ENCODE data around the gene SGK2. TPM values are rescaled to one million over a fixed set of nuclear protein-coding genes. Genes with fewer than 3 reads are reported as not detected.

Gene SGK2
- total RNA-seq, 1 donor from 2014 or later = 0.56 TPM

- H3K9me3 Mint-ChIP-seq (ENCODE audit: unreplicated experiment) = no peaks in the 10 kb centered on the region
- no peak overlapping the region for H3K4me3 Mint-ChIP-seq (ENCODE audit: unreplicated experiment)
- H3K4me1 Mint-ChIP-seq (ENCODE audit: low read depth, unreplicated experiment) = peaks cover 4% of the 10 kb centered on the region
- peaks cover 9% of the 10 kb centered on the region for H3K27me3 Mint-ChIP-seq (ENCODE audit: unreplicated experiment)
- no peaks in the 10 kb centered on the region for H3K36me3 Mint-ChIP-seq (ENCODE audit: unreplicated experiment)
- H3K27ac Mint-ChIP-seq (ENCODE audit: unreplicated experiment) = no peak overlapping the region
- DNase-seq = no peak
- no peak for TF ChIP-seq CTCF (IDR thresholded peaks at IDR 0.05; ENCODE audit: partially characterized antibody, unreplicated experiment)
Observed at GRCh38 chr20:43563991-43564390, 5.2 kb downstream of the SGK2 start.

- DNase-seq = no peak
- no peak overlapping the region for H3K4me3 Mint-ChIP-seq (ENCODE audit: unreplicated experiment)
- no peaks in the 10 kb centered on the region for H3K36me3 Mint-ChIP-seq (ENCODE audit: unreplicated experiment)
- H3K27me3 Mint-ChIP-seq (ENCODE audit: unreplicated experiment) = peaks cover 9% of the 10 kb centered on the region
- peaks cover 4% of the 10 kb centered on the region for H3K4me1 Mint-ChIP-seq (ENCODE audit: low read depth, unreplicated experiment)
- no peaks in the 10 kb centered on the region for H3K9me3 Mint-ChIP-seq (ENCODE audit: unreplicated experiment)
- H3K27ac Mint-ChIP-seq (ENCODE audit: unreplicated experiment) = peak overlapping the region; percentile 3
- TF ChIP-seq CTCF (IDR thresholded peaks at IDR 0.05; ENCODE audit: partially characterized antibody, unreplicated experiment) = no peak
Observed at GRCh38 chr20:43564455-43564854, 5.6 kb downstream of the SGK2 start.

DNA sequence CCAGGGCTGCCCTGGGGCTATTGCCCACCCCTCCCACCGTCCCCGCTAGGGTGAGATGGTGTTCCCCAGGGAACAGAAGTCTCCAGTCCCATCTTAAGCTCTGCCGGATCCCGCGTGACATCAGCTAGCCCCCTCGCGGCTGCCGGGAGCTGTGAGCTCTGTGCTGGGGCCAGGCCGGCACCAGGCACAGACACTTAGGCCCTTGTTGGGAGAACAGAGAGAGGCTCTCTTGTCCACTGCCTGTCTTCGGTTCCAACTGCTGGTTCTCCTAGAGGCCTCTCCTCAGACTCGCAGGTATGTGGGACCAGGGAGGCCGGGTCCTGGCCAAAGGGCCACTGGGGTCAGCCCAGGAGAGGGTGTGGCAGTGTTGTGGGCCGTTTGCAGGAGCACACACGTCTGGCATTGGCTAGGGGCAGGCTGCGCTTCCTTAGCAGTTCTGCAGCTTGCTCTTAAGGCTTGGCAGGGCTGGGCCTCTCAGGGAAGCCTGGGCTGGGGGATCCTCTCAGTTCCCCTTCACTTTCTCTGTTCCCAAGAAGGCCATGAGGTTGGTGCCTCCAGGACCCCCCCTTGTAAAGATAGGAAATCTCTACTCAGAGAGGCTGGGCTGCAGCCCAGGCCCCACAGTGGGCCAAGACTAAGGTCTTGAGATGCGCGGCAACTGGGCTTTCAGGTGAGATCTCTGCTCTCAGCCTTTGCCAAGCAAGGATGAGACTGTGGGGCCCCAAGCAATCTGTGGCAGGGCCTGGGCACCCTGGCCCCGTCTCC lies 6.3 kb downstream of the SGK2 start:
- Mint-ChIP-seq H3K27me3 (ENCODE audit: unreplicated experiment) (peaks cover 9% of the 10 kb centered on the region), H3K4me3 (ENCODE audit: unreplicated experiment) (no peak overlapping the region), H3K9me3 (ENCODE audit: unreplicated experiment) (no peaks in the 10 kb centered on the region), H3K4me1 (ENCODE audit: low read depth, unreplicated experiment) (peaks cover 4% of the 10 kb centered on the region), H3K27ac (ENCODE audit: unreplicated experiment) (no peak overlapping the region), H3K36me3 (ENCODE audit: unreplicated experiment) (no peaks in the 10 kb centered on the region)
- no peak for DNase-seq
- TF ChIP-seq CTCF (IDR thresholded peaks at IDR 0.05; ENCODE audit: partially characterized antibody, unreplicated experiment) = no peak

GRCh38 chr20:43565758-43566104 lies 6.9 kb downstream of the SGK2 start:
- H3K36me3 Mint-ChIP-seq (ENCODE audit: unreplicated experiment) = no peaks in the 10 kb centered on the region
- H3K4me3 Mint-ChIP-seq (ENCODE audit: unreplicated experiment) = no peak overlapping the region
- no peak overlapping the region for H3K27ac Mint-ChIP-seq (ENCODE audit: unreplicated experiment)
- H3K9me3 Mint-ChIP-seq (ENCODE audit: unreplicated experiment) = no peaks in the 10 kb centered on the region
- peaks cover 9% of the 10 kb centered on the region for H3K27me3 Mint-ChIP-seq (ENCODE audit: unreplicated experiment)
- DNase-seq = no peak
- H3K4me1 Mint-ChIP-seq (ENCODE audit: low read depth, unreplicated experiment) = peaks cover 4% of the 10 kb centered on the region
- TF ChIP-seq CTCF (IDR thresholded peaks at IDR 0.05; ENCODE audit: partially characterized antibody, unreplicated experiment) = no peak

DNA sequence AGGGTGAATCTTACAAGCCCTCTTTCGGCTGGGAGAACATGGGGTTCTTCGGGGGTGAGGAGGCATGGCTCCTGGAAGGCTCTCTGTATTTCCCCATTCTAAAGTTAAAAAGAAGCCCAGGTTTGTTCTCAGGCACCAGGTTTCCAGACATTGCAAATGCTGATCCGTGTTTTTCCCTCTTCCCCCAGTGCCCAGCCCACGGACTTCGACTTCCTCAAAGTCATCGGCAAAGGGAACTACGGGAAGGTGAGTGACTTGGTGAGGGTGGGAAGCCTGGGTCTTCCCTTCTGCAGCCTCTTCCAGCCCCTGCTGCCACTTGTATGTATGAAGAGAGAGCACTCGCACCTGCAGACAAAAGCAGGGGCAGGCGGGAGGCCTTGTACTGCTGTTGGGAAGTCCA lies 8.7 kb downstream of the SGK2 start:
- H3K36me3 Mint-ChIP-seq (ENCODE audit: unreplicated experiment) = no peaks in the 10 kb centered on the region
- H3K27ac Mint-ChIP-seq (ENCODE audit: unreplicated experiment) = no peak overlapping the region
- H3K4me1 Mint-ChIP-seq (ENCODE audit: low read depth, unreplicated experiment) = peaks cover 4% of the 10 kb centered on the region
- no peak for TF ChIP-seq CTCF (IDR thresholded peaks at IDR 0.05; ENCODE audit: partially characterized antibody, unreplicated experiment)
- H3K27me3 Mint-ChIP-seq (ENCODE audit: unreplicated experiment) = peaks cover 9% of the 10 kb centered on the region
- no peak for DNase-seq
- no peaks in the 10 kb centered on the region for H3K9me3 Mint-ChIP-seq (ENCODE audit: unreplicated experiment)
- no peak overlapping the region for H3K4me3 Mint-ChIP-seq (ENCODE audit: unreplicated experiment)
